Thoracic aorta (tissue), 2 donors: ENCODE data around the gene RAB3IL1. TPM values are rescaled to one million over a fixed set of nuclear protein-coding genes. Genes with fewer than 3 reads are reported as not detected.

Experiments
- ATAC-seq: fragments of 150-250 bp; one replicate; pipeline ENCODE4 v1.8.0; 2017; ENCODE audit warnings: low read depth; ENCODE audit not compliant: insufficient number of reproducible peaks, low FRiP score
- DNase-seq: peaks from one replicate; pipeline ENCODE4 v3.0.0-alpha.2; 2020; ENCODE audit warnings: low spot score
- H3K27ac ChIP-seq, 2 donors: fragments of 200-600 bp; sonication (generic); 1 replicate in 1 of 2; 2 replicates in 1 of 2; pipeline ENCODE4 v1.5.1; 2016; ENCODE audit warnings: mild to moderate bottlenecking in 2 of 2, moderate library complexity in 2 of 2
- H3K27me3 ChIP-seq: fragments of 200-600 bp; sonication (generic); replicated peaks from 2 replicates; pipeline ENCODE4 v1.6.0; 2016; ENCODE audit warnings: mild to moderate bottlenecking; ENCODE audit not compliant: insufficient read depth
- H3K36me3 ChIP-seq: fragments of 200-600 bp; sonication (generic); one replicate; pipeline ENCODE4 v1.5.1; 2016
- H3K4me1 ChIP-seq, 2 donors: fragments of 200-600 bp; sonication (generic); 1 replicate in 1 of 2; 2 replicates in 1 of 2; pipeline versions ENCODE4 v1.5.1 to v1.6.0; 2016; ENCODE audit warnings: low read depth in 2 of 2, mild to moderate bottlenecking in 1 of 2; ENCODE audit not compliant: control insufficient read depth in 1 of 2
- H3K4me3 ChIP-seq: fragments of 200-600 bp; sonication (generic); 2 replicates; pipeline ENCODE4 v1.5.1; 2016; ENCODE audit warnings: mild to moderate bottlenecking
- H3K9me3 ChIP-seq: fragments of 200-600 bp; sonication (generic); 2 replicates; pipeline ENCODE4 v1.5.1; 2016
- CTCF ChIP-seq: fragments of 200-600 bp; sonication (generic); IDR thresholded peaks from one replicate; pipeline ENCODE4 v1.5.1; 2019; ENCODE audit warnings: antibody characterized with exemption
- total RNA-seq, 2 donors: library from RNA; depleted of rRNA; stranded (reverse); fragments of >200 nt; gene quantifications; one replicate each; pipeline versions ENCODE4 v1.1.0 to v1.2.3, GENCODE V29; 2016

RAB3IL1 gene
- total RNA-seq, 2 donors from 2014 or later = 20.8 to 45.4 TPM

DNA sequence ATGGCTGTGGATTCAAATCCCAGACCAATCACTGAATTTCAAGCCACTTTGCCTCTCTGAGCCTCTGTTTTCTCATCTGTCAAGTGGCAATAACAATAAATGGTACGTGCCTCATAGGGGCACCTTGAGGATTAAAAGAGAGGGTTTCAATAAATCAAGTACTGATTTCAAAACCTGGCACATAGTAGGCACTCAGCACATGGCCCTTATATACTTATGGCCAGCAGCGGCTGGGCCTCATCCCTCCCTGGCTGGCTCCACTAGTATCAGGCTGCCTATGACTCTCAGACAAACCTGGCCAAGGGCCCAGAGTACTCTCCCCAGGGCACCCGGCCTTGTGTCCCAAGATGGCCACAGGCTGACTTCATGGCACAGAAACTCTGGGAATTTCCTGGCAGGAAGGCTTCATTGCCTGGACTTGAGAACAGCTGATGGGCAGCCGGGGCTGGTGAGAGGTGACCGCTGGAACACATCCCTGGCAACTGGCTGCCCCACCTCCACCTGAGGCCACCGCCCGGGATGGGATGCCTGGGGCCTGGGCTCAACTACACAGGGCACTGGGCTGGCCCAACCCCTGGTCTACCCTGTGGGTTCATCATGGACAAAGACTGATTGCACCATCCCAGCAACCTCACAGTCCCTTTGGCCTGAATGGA lies 29.4 kb downstream of the RAB3IL1 start:
- DNase-seq (peak; percentile 88), ATAC-seq (peak; percentile 63)
- H3K27me3 ChIP-seq = no peaks in the 10 kb centered on the region
- H3K9me3 ChIP-seq = no peaks in the 10 kb centered on the region
- H3K4me3 ChIP-seq = peak overlapping the region; percentile 86
- H3K4me1 ChIP-seq = peaks cover 39 to 68% of the 10 kb centered on the region in 2 donors
- peaks cover 3% of the 10 kb centered on the region for H3K36me3 ChIP-seq
- no peak for TF ChIP-seq CTCF
- peak overlapping the region; percentile 90 to 91 for H3K27ac ChIP-seq

GRCh38 chr11:61886643-61887042 lies 30.7 kb downstream of the RAB3IL1 start:
- TF ChIP-seq CTCF = no peak
- ATAC-seq = no peak
- H3K9me3 ChIP-seq = no peaks in the 10 kb centered on the region
- no peaks in the 10 kb centered on the region for H3K27me3 ChIP-seq
- peaks cover 51 to 76% of the 10 kb centered on the region in 2 donors for H3K4me1 ChIP-seq
- H3K27ac ChIP-seq = peak overlapping the region; percentile 6 to 91
- H3K36me3 ChIP-seq = peaks cover 3% of the 10 kb centered on the region
- DNase-seq = no peak
- no peak overlapping the region for H3K4me3 ChIP-seq

GRCh38 chr11:61885784-61886580 lies 31.4 kb downstream of the RAB3IL1 start:
- no peak overlapping the region for H3K27ac ChIP-seq
- TF ChIP-seq CTCF = no peak

DNA sequence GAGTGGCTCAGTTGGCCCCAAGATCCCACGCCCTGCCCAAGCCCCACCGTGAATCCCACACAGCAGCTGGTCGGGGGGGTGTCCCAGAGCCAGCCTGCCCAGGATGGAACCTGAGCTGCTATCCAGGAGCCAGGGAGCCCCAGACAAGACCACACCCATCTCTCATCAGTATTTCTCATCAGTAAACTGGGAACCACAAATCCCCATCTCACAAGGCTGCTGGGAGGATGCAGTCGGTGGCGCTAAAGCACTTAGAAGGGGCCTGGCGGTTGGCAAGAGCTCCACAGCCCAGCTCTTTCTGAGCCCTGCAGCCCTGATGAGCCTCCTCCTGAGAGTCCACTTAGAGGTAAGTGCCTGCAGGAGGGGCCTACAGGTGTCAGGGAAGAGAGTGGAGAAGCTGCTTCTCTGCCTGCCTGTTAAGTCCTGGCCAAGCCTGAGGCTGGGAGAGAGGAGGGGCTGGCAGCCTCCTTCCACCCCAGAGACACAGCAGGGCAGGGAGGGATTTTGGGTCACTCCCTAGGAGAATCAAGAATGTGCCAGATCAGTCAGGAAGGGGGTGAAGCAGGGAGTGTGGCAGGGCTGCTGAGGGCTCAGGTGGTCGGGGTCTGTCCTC lies 32.1 kb downstream of the RAB3IL1 start:
- H3K4me1 ChIP-seq = peaks cover 63 to 86% of the 10 kb centered on the region in 2 donors
- no peak for TF ChIP-seq CTCF
- no peak for ATAC-seq
- H3K9me3 ChIP-seq = no peaks in the 10 kb centered on the region
- no peak overlapping the region for H3K4me3 ChIP-seq
- H3K27me3 ChIP-seq = no peaks in the 10 kb centered on the region
- no peak overlapping the region for H3K27ac ChIP-seq
- DNase-seq = no peak
- peaks cover 3% of the 10 kb centered on the region for H3K36me3 ChIP-seq

More at GRCh38 chr11:61885784-61886580, 31.4 kb downstream of the RAB3IL1 start:
- no peak overlapping the region for H3K4me3 ChIP-seq
- DNase-seq = no peak
- H3K4me1 ChIP-seq = peaks cover 56 to 83% of the 10 kb centered on the region in 2 donors
- peaks cover 3% of the 10 kb centered on the region for H3K36me3 ChIP-seq
- no peak for ATAC-seq
- H3K9me3 ChIP-seq = no peaks in the 10 kb centered on the region
- H3K27me3 ChIP-seq = no peaks in the 10 kb centered on the region

DNA sequence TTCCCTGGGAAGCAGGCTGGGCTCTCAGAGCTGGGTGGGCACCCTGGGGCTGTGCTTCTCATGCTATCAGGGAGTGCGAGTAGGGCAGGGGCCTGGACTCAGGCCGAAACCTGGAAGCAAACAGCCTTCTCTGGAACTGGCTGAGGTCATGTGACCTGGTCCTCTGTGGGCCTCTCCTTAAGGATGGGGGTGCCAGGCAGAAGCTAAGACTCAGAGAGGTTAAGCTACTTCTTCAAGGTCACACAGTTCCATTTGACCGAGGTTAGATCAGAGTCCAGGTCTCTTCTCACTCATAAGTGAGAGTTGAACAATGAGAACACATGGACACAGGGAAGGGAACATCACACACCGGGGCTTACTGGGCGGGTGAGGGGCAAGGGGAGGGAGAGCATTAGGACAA lies 33.4 kb downstream of the RAB3IL1 start:
- Histone ChIP-seq H3K9me3 (no peaks in the 10 kb centered on the region), H3K4me1 (peaks cover 53 to 81% of the 10 kb centered on the region in 2 donors), H3K27ac (no peak overlapping the region), H3K4me3 (no peak overlapping the region), H3K36me3 (peaks cover 13% of the 10 kb centered on the region), H3K27me3 (no peaks in the 10 kb centered on the region)
- TF ChIP-seq CTCF = no peak
- ATAC-seq = no peak
- no peak for DNase-seq
